Measurements from ENCODE around the gene GABARAP.

Gene GABARAP

GRCh38 chr17:7239091-7240027, 2.9 kb downstream of the GABARAP start, which contains the start of gene PHF23:
PHF23 (minus strand) TSS chr17:7239457; CDS start chr17:7239279, 178 bp downstream.
- DNase-seq, result peak; percentile 100

- DNase-seq, result peak; percentile 64
These were observed 3.7 kb downstream of the GABARAP start for GRCh38 chr17:7238420-7239090.

- DNase-seq, result peak; percentile 88
These were observed 4.4 kb downstream of the GABARAP start for GRCh38 chr17:7237761-7238419.

- no peak for DNase-seq
These were observed 4.9 kb downstream of the GABARAP start for GRCh38 chr17:7237266-7237760.

DNA sequence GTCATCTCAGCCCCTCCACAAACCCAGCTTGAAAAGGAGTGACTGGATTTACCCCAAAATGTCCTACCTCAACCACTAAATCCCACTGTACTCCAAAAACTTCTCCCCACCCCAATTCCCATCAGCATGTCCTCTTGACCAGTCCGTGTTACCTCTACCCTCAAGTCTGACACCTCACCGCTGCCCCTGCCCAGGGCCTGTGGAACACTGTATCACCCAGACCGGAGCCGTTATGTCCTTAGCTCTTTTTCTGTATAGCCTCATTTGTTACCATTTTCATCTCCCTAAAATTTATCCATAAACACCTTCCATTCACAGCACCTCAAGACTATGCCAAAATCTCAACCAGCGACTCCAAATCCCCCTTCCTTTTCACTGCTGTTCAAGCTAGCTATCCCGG, 5.4 kb downstream of the GABARAP start:
- DNase-seq, result no peak

GRCh38 chr17:7235693-7236665, 6.3 kb downstream of the GABARAP start:
- DNase-seq, result no peak

DNA sequence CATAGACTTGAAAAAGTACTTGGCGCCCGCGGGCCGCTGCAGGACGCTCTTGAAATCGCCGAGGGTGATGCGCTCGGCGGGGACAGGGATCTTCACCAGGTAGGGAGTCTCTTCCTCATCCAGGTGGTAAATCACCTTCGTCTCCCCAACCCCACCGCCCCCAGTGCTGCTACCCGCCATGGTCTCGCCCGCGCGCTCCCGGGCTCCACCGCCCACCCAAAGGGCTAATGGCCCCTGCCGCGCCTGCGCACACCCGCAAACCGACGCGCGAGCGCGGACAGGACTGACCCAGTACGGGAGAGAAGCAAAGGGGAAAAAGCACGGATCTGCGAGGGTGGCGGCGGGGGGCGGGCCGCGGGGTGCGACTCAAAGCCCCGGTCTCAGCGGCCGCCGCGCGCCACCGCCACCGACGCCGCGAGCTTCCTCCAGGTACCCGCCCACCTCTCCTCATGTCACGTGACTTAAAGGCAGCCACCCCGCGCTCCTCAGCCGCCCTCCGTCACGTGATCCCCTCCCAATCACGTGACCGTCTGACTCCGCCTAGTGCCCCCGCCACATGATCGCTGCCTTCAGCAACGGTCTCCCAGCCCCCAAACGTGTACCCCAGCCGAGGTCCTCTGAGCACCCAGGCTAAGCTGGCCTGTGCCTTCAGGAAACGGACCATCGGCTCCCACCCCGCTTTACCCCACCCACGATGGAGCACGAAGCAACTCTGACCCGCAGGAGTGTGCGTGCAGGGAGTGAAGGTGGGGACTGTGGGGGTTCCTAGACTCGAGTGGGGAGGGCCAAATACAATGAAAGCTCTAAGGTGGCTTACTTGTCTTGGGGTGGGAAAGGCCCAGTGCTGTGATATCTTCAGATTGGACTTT, 7.9 kb downstream of the GABARAP start, which contains the start of gene DVL2:
Gene DVL2, minus strand, starts transcription at position 435 of the 869 bp plus-strand sequence. Its CDS starts 255 bp downstream, at position 180.
- peak; percentile 95 for DNase-seq

DNA sequence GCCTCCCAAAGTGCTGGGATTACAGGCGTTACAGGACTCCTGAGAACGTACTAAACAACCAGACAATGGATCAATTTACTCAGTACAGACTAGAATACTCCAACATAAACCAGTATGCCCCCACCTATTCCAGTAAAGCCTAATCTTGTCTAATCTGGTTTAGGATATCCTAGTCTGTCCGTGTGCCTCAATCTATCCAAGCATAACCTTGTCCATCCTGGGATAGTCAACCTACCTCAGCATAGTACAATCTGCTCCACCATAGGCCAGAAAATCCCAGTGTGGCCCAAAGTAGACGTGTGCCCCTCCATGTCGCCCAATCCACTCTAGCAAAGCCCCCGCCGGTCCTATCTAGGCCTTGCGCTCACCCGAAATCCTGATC, 8.6 kb downstream of the GABARAP start:
- DNase-seq, result no peak

- no peak for DNase-seq
These were observed 10.1 kb downstream of the GABARAP start for GRCh38 chr17:7232114-7232513.

GRCh38 chr17:7229504-7229903, 12.7 kb downstream of the GABARAP start:
- no peak for DNase-seq

- no peak for DNase-seq
These were observed 13.3 kb downstream of the GABARAP start for GRCh38 chr17:7228920-7229319.

DNA sequence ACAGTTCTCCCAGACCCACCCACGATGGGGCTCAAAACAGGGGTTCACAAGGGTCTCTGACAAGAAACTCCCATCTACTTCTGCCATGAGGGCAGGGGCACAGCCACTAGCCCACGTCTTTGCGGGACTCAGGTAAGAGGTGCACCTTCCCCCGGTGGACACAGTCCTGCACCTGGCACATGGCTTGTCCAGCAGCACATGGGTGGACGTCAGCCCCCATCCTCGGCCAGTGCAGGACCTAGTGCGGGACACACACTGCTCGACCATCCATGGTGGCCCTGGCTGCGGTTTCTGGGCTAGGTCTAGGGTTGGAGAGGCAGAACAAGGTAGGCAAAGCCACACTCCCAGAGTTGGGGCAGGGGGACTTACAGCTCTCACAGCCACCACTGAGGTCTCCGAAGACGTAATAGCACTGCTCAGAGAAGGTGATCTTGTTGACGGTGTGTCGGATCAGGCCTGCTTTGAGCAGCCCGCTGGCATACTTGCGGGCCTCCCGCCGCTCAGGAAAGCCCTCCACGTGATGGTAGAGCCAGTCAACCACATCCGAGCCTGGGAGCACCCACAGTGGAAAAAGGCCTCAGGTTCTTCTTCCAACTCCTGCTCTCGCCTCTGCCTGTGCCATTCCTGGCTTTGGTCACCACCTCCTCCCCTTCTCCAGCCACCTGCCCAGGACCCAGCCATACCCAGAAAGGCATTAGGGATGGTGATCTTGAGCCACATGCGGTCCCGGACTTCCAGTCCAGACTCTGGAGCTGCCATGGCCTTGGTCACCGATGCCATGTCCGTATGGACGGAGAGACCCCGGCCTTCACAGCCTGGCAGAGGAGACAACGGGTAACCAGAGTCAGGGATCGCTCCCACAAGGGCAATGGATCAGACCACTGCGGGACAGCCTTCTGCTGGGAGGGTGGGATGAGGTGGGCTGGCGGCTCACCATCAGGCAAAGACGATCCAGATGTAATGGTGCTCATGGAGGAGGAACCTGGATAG, 15.2 kb downstream of the GABARAP start:
- no peak for DNase-seq

DNA sequence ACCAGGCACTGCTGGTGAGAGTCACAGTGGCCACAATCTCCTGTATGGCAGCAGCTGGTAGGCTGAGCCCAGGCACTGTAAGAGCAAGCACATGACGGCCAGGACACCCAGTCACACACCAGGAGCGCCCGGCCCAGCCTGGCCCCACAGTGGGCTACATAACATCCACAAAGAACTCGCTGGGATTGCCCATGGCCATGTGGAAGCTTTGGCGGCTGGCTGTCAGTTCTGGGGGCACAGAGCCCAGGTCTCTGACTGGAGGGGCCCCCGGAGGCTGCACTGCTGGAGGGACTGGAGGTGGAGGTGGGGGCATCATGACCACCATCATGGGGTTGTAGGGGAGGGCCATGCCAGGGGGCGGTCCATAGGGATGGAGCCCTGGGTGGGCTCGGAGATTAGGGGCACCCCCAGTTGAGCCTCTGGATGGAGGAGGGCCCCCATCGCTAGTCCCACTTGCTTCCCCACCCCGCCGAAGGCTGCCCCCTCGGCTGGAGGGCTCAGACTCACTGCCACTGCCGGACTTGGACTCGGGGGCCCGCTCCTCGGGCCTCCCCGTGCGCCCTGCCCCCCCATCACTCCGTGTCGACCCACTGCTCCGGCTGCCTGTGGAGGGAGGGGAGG, 16.4 kb downstream of the GABARAP start:
- DNase-seq, result no peak

- no peak for DNase-seq
These were observed 17.6 kb downstream of the GABARAP start for GRCh38 chr17:7224661-7225111.

DNA sequence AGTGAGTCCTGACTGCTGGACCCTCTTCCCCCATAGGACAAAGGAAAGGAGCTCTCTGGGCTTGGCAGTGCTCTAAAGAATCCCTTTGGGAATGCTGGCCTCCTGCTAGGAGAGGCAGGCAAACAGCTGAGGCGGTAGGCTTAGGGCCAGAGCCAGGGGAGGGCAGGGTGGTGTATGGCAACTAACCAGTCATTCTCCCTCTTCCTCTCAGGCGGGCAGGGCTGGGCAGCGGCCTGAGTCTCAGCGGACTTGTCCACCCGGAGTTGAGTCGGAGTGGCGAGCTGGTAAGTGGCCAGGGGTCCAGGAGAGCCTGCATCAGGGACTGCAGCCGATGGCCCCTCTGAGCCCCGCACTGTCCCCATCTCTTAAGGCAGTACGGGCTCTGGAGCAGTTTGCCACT, 18.1 kb downstream of the GABARAP start:
- no peak for DNase-seq

DNA sequence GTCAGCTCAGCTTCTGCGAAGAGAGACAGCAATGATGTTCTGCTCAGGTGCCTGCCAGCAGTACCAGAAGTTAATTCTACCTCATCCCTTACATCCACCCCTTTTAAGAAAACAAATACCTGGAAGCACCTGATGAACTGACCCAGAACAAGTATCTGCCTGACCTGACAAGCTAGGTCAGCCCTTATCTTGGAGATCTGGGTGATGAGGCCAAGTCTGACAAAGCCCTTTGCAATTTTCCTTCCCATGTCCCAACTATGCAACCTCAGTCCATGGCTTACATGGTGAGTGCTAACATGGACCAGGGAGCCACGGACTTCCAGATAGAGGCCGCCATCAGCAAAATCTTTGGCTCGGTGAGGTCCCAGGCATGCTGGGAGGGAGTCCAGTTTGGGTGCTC, 18.9 kb downstream of the GABARAP start:
- DNase-seq, result no peak

DNA sequence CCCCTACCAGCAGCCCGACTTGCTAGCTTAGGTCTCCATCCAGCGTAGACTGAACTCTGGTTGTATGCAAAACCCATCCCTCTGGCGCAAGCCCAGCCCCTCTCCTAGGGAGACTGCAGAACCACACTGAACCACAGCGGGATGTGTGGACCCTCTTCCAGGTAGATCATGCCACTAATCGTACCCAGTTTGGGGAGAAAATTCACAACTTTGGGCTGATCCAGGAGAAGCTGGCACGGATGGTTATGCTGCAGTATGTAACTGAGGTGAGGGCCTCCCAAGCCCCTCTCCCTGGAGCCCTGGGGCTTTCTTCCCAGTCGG, 19.3 kb downstream of the GABARAP start:
- no peak for DNase-seq

DNA sequence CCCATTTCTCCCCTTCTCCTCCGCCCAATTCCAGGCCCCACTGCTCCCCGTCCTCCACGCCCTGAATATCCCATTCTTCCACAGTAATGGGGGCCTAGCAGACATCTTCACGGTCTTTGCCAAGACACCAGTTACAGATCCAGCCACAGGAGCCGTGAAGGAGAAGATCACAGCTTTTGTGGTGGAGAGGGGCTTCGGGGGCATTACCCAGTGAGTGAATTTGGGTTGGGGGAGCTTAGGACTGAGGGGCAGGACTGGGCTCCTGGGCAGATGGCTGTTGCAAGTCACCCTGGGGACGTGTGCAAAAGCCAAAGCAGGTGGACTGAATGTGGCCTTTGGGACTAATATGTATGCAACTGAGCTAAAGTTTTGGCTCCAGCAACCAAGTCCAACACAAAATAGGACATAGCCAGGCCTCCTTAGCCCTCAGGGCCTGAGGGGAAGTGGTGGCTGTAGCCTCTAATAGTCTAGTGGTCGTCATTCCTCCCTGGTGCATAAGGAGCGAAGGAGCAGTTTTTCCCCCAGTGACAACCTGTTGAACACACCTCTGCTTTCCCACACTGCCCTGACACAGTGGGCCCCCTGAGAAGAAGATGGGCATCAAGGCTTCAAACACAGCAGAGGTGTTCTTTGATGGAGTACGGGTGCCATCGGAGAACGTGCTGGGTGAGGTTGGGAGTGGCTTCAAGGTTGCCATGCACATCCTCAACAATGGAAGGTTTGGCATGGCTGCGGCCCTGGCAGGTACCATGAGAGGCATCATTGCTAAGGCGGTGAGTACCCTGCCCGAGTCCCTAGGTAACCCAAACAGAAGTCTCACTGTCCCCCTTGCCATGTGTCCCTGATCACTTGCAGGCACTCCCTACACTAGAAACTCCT, 19.9 kb downstream of the GABARAP start:
- DNase-seq, result no peak
